A549 treated with Hydrocortisone at 1 μM for 4 hours (cell line): ENCODE results near the gene DGLUCY. TPM values are rescaled to one million over a fixed set of nuclear protein-coding genes. Genes with fewer than 3 reads are reported as not detected.

Experiments
- total RNA-seq: library from RNA; stranded (reverse); fragments of 200-300 nt; extraction: Qiagen RNA extraction; gene quantifications from 5 replicates; pipeline ENCODE4 v1.2.3, GENCODE V29; 2022

Gene DGLUCY, protein sequence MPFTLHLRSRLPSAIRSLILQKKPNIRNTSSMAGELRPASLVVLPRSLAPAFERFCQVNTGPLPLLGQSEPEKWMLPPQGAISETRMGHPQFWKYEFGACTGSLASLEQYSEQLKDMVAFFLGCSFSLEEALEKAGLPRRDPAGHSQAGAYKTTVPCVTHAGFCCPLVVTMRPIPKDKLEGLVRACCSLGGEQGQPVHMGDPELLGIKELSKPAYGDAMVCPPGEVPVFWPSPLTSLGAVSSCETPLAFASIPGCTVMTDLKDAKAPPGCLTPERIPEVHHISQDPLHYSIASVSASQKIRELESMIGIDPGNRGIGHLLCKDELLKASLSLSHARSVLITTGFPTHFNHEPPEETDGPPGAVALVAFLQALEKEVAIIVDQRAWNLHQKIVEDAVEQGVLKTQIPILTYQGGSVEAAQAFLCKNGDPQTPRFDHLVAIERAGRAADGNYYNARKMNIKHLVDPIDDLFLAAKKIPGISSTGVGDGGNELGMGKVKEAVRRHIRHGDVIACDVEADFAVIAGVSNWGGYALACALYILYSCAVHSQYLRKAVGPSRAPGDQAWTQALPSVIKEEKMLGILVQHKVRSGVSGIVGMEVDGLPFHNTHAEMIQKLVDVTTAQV
- total RNA-seq: 17.0 to 25.4 TPM (median 19.5 TPM) in 5 replicates

DNA sequence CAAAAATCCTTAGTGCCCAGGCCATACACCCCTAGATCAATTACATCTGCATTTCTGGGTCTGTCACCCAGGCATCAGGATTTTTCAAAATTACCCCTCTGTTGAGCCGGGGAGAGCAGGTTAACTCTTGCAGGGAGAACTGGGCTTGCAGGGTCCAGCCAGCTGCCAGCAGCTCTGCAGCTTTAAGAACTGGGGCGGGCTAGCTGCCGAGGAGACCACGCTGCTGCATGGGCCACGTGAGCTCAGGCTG lies at the start of gene DGLUCY:
DGLUCY (plus strand) TSS at position 245 of the 250 bp plus-strand sequence. CDS start 46,222 bp downstream, outside the sequence.

DNA sequence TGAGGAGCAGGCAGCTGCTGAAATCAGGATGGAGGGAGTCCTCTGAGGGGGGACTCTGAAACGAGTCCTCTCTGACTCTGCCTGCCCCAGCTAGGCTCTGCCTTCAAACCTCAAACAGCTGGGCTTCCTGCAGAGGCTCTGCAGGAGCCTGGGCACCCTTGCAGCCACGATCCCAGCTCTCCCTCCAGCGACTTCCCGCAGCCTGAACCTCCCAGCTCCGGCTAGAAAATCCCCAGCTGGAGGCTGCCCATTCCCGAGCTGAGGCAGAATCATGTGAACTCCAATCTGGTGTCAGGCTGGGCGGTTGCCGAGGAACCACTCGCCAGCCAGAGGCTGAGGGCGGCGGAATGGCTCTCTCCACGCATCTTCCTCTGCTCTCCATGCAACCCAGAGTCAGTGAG lies 130.6 kb downstream of the DGLUCY start, which contains the start of gene GPR68:
GPR68 (minus strand) TSS at position 204 of the 401 bp plus-strand sequence. CDS start 9,654 bp downstream, outside the sequence.

Other genes with a start within 250 kb of the DGLUCY start
- gene RPS6KA5, start 53.4 kb upstream of the DGLUCY start, total RNA-seq: 3.4 to 7.8 TPM (median 5.4 TPM) in 5 replicates
- 0.16 to 0.29 TPM (median 0.23 TPM) in 5 replicates for gene GPR68, start 130.6 kb downstream of the DGLUCY start, total RNA-seq